ENCODE results near the gene STRAP. TPM values are rescaled to one million over a fixed set of nuclear protein-coding genes. Genes with fewer than 3 reads are reported as not detected.

The STRAP gene, protein sequence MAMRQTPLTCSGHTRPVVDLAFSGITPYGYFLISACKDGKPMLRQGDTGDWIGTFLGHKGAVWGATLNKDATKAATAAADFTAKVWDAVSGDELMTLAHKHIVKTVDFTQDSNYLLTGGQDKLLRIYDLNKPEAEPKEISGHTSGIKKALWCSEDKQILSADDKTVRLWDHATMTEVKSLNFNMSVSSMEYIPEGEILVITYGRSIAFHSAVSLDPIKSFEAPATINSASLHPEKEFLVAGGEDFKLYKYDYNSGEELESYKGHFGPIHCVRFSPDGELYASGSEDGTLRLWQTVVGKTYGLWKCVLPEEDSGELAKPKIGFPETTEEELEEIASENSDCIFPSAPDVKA
- total RNA-seq: 100 to 1,000 TPM; 133 to 139 TPM

GRCh38 chr12:15882118-15882971, at the start of gene STRAP:
STRAP (plus strand) TSS chr12:15882387; CDS start chr12:15882708, 321 bp downstream.
- Mint-ChIP-seq H3K4me1 (peaks cover 42% of the 10 kb centered on the region), H3K36me3 (ENCODE audit: low read depth) (peaks cover 40% of the 10 kb centered on the region), H3K4me3 (peak within 1 kb of the TSS; percentile 95), H3K27ac (peak within 1 kb of the TSS; percentile 98), H3K9me3 (ENCODE audit: low read depth) (no peaks in the 10 kb centered on the region), H3K27me3 (no peaks in the 10 kb centered on the region)
- DNase-seq: peak; percentile 97
- POLR2A ChIA-PET: interaction anchor here (1.0 kb wide), 2 partner anchors 15 to 29 kb away, joined by 3 read pairs; partner anchors contain the start of gene DERA
- ATAC-seq: peak; percentile 98
- intact Hi-C loops (cut with DNase I, micrococcal nuclease): loop anchor here (1.0 to 10.0 kb wide), 11 partner anchors 16 to 1625 kb away; partner anchors contain the start of genes C12orf60 (in 2 of the 2), DERA (in 2 of the 2), WBP11 (in 2 of the 2) and EPS8 (in 1 of the 2)
- CTCF ChIA-PET: interaction anchor here (0.7 to 2.5 kb wide), 4 partner anchors 12 to 685 kb away, joined by 3 to 25 read pairs (median 6); no protein-coding TSS in a partner anchor

DNA sequence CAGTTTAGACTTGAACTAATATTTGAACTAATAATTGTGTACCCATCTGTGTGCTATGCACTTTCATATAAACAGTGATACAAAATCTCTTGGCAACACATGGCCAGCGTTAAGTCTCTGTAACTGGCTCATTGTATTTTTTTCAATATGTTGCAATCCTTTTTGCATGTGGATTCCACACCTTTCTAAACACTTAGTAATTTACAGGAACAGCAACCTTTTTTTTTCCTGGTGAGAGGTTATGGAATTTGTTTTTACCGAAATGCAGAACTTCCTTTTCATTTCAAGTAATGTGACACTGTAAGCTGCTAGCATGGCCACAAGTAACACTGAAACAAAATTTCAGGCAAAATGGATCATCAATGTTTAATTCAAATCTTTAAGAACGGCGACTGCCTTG, 47.6 kb upstream of the STRAP start:
- Mint-ChIP-seq H3K36me3 (ENCODE audit: low read depth) (no peaks in the 10 kb centered on the region), H3K4me1 (no peaks in the 10 kb centered on the region), H3K4me3 (no peak overlapping the region), H3K9me3 (ENCODE audit: low read depth) (no peaks in the 10 kb centered on the region), H3K27me3 (peaks cover 7% of the 10 kb centered on the region), H3K27ac (no peak overlapping the region)
- DNase-seq: no peak
- POLR2A ChIA-PET: no interaction called here
- intact Hi-C loops (cut with DNase I, micrococcal nuclease): no loop called here
- ATAC-seq: no peak
- CTCF ChIA-PET: no interaction called here

DNA sequence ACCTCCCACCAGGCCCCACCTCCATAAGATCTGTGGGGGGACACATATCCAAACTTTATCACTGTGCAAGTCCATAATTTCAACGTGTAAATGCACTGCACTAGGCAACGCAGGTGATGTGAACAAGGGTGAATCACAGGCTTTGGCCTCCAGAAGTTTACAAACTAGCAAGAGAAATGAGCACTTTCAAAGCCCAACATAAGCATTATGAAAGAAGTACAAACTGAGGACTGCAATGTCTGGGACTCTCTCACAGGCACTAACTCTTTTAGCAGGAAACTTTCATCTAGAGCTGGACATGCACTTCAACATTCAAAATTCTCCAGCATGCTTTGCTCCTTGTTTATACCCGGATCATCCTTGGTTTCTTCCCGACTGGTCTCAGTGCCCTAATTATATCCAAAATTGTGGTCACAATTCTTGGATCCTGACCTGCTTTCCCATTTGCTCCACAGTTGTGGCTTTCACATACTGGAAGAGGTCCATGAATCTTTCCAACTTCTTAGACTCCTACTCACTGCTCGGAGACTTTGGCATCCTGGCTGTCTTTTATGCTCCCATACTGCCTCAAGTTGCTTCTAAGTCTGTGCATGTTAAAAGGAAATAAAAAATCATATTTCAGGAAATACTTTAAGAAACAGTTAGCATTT, 44.9 kb upstream of the STRAP start:
- ChIA-PET CTCF (interaction anchor here (1.2 to 1.4 kb wide), 2 partner anchors 10 to 18 kb away, joined by 3 to 4 read pairs; no protein-coding TSS in a partner anchor), POLR2A (no interaction called here)
- Mint-ChIP-seq H3K27me3 (peaks cover 7% of the 10 kb centered on the region), H3K36me3 (ENCODE audit: low read depth) (no peaks in the 10 kb centered on the region), H3K4me1 (no peaks in the 10 kb centered on the region), H3K4me3 (no peak overlapping the region), H3K9me3 (ENCODE audit: low read depth) (no peaks in the 10 kb centered on the region), H3K27ac (no peak overlapping the region)
- ATAC-seq: no peak
- intact Hi-C loops (cut with DNase I, micrococcal nuclease): no loop called here
- DNase-seq: no peak

DNA sequence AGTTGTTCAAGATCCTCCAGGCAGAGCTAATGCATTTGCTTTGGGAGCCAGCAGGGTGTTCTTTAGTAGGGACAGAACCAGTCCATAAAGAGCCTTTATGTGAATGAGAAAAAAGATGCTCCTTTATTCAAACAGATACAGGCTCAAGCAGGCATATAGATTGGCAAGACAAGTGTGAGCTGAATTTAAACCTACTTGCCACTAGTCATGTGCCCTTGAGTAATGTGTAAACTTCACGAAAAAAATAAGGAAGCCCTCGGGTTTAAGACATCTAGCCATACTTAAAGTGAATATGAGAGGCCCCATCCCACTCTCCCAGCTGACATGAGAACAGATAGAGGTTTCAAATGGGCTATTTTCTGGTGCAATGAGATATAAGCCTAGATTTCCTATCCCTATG, 43.1 kb upstream of the STRAP start:
- ChIA-PET POLR2A (no interaction called here), CTCF (interaction anchor here (0.6 to 1.3 kb wide), 3 partner anchors 9 to 19 kb away, joined by 3 read pairs; no protein-coding TSS in a partner anchor)

DNA sequence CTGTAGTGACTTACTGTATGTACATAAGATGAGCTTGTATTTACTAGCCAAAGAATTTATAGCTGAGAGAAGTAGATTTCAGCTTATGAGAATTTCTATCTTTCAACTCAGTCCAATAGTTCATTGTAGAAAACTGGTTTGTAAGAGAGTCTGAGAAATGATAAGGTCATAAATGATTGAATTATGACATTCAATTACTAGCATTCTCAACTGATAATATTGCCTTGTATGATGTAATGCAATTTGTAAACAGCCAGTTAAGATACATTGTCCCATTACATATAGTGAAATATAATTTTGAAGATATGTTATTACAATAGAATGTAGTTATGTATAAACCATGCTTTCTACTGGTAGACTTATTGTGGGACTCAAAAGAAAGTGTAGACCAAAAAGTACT, 42.5 kb upstream of the STRAP start:
- no peaks in the 10 kb centered on the region for H3K36me3 Mint-ChIP-seq (ENCODE audit: low read depth)
- intact Hi-C loops (cut with DNase I, micrococcal nuclease): no loop called here
- CTCF ChIA-PET: interaction anchor here (0.6 to 1.3 kb wide), 2 partner anchors 17 to 18 kb away, joined by 3 read pairs; no protein-coding TSS in a partner anchor
- H3K9me3 Mint-ChIP-seq (ENCODE audit: low read depth): no peaks in the 10 kb centered on the region
- H3K27ac Mint-ChIP-seq: no peak overlapping the region
- no peak for DNase-seq
- no peak for ATAC-seq
- H3K4me1 Mint-ChIP-seq: no peaks in the 10 kb centered on the region
- POLR2A ChIA-PET: no interaction called here
- peaks cover 7% of the 10 kb centered on the region for H3K27me3 Mint-ChIP-seq
- no peak overlapping the region for H3K4me3 Mint-ChIP-seq

More for the DNA sequence above, 43.1 kb upstream of the STRAP start:
- no peak for DNase-seq
- ATAC-seq: no peak
- H3K27ac Mint-ChIP-seq: no peak overlapping the region
- intact Hi-C loops (cut with DNase I, micrococcal nuclease): no loop called here
- no peaks in the 10 kb centered on the region for H3K36me3 Mint-ChIP-seq (ENCODE audit: low read depth)
- H3K9me3 Mint-ChIP-seq (ENCODE audit: low read depth): no peaks in the 10 kb centered on the region
- H3K27me3 Mint-ChIP-seq: peaks cover 7% of the 10 kb centered on the region
- H3K4me3 Mint-ChIP-seq: no peak overlapping the region
- no peaks in the 10 kb centered on the region for H3K4me1 Mint-ChIP-seq

DNA sequence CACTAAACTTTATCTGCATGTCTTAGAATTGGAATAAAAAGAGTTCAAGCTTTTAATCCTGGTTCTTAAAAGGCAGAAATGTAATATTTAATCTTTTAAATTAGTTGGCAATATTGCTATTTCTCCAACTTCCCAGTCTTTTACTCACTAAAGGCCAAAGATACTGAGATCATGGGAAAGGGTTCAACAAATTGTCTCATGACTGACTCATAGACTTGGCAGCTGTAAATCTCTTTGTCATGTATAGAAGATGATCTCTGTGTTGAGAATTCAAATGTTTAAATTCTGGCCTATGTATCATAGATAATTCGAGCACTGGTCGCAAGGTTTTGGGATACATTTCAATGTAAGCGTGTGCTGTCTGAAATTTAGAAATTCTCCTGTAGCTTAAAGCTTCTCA, 40.1 kb upstream of the STRAP start:
- Mint-ChIP-seq H3K4me1 (no peaks in the 10 kb centered on the region), H3K4me3 (no peak overlapping the region), H3K27ac (no peak overlapping the region), H3K9me3 (ENCODE audit: low read depth) (no peaks in the 10 kb centered on the region), H3K36me3 (ENCODE audit: low read depth) (no peaks in the 10 kb centered on the region), H3K27me3 (peaks cover 6% of the 10 kb centered on the region)
- ChIA-PET POLR2A (no interaction called here), CTCF (no interaction called here)
- intact Hi-C loops (cut with DNase I, micrococcal nuclease): no loop called here
- no peak for ATAC-seq
- no peak for DNase-seq

- Mint-ChIP-seq H3K27ac (no peak overlapping the region), H3K9me3 (ENCODE audit: low read depth) (no peaks in the 10 kb centered on the region), H3K36me3 (ENCODE audit: low read depth) (no peaks in the 10 kb centered on the region), H3K4me3 (no peak overlapping the region), H3K27me3 (peaks cover 1% of the 10 kb centered on the region), H3K4me1 (no peaks in the 10 kb centered on the region)
- POLR2A ChIA-PET: no interaction called here
- DNase-seq: no peak
- CTCF ChIA-PET: interaction anchor here (0.6 to 1.7 kb wide), 6 partner anchors 10 to 315 kb away, joined by 3 to 5 read pairs (median 3); no protein-coding TSS in a partner anchor
- intact Hi-C loops (cut with DNase I, micrococcal nuclease): no loop called here
- no peak for ATAC-seq
Observed at GRCh38 chr12:15846887-15847286, 35.3 kb upstream of the STRAP start.

DNA sequence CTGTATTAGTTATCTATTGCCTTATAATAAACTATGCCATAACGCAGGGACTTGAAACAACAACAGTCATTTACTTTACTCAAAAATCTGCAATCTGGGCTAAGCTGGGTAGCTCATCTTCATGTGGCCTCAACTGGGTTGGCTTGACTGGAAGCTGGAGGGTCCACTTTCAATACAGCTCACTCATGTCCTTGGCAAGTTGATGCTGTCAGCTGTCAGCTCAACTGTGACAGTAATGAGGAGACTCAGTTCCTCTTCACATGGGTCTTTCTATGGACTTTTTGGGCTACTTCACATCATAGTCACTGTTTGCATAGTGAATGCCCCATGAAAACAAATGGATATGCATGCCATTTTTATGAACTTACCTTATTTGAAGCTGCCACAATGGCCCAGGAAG, 33.6 kb upstream of the STRAP start:
- H3K27me3 Mint-ChIP-seq: peaks cover 1% of the 10 kb centered on the region
- DNase-seq (no peak), ATAC-seq (no peak)
- H3K36me3 Mint-ChIP-seq (ENCODE audit: low read depth): no peaks in the 10 kb centered on the region
- no peak overlapping the region for H3K4me3 Mint-ChIP-seq
- no peak overlapping the region for H3K27ac Mint-ChIP-seq
- no peaks in the 10 kb centered on the region for H3K9me3 Mint-ChIP-seq (ENCODE audit: low read depth)
- no peaks in the 10 kb centered on the region for H3K4me1 Mint-ChIP-seq
- intact Hi-C loops (cut with DNase I, micrococcal nuclease): no loop called here
- ChIA-PET POLR2A (no interaction called here), CTCF (interaction anchor here (0.5 to 1.4 kb wide), 5 partner anchors 10 to 716 kb away, joined by 3 to 4 read pairs (median 3); no protein-coding TSS in a partner anchor)

DNA sequence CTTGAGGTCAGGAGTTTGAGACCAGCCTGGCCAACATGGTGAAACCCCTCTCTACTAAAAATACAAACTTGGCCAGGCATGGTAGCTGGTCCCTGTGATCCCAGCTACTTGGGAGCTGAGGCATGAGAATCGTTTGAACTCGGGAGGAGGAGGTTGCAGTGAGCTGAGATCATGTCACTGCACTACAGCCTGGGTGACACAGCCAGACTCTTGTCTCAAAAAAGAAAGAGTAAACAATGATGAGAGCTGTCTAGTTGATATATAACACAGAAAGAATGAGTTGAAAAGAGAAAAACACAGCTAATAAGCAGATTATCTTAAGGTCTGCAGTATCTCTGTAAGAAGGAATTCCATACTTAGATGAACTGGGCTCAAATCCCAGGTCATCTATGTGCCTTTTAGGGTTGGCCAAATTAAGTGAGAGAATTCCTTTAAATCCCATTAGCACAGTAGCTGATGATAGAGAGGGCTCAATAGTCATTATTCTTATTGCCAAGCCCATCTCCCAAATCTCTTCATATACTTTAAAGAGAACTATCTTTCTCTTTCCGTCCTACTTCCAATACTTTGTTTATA, 31.1 kb upstream of the STRAP start:
- DNase-seq (no peak), ATAC-seq (no peak)
- Mint-ChIP-seq H3K4me1 (no peaks in the 10 kb centered on the region), H3K9me3 (ENCODE audit: low read depth) (no peaks in the 10 kb centered on the region), H3K4me3 (no peak overlapping the region), H3K27me3 (no peaks in the 10 kb centered on the region), H3K36me3 (ENCODE audit: low read depth) (no peaks in the 10 kb centered on the region), H3K27ac (no peak overlapping the region)
- CTCF ChIA-PET: no interaction called here
- intact Hi-C loops (cut with DNase I, micrococcal nuclease): loop anchor here in 1 of 2 experiments (5.0 kb wide), 1 partner anchor 574 kb away; no protein-coding TSS in a partner anchor
- POLR2A ChIA-PET: no interaction called here

- DNase-seq (no peak), ATAC-seq (no peak)
- POLR2A ChIA-PET: no interaction called here
- no peaks in the 10 kb centered on the region for H3K27me3 Mint-ChIP-seq
- H3K27ac Mint-ChIP-seq: no peak overlapping the region
- no peak overlapping the region for H3K4me3 Mint-ChIP-seq
- CTCF ChIA-PET: no interaction called here
- H3K9me3 Mint-ChIP-seq (ENCODE audit: low read depth): no peaks in the 10 kb centered on the region
- intact Hi-C loops (cut with DNase I, micrococcal nuclease): loop anchor here in 1 of 2 experiments (5.0 kb wide), 1 partner anchor 575 kb away; no protein-coding TSS in a partner anchor
- H3K4me1 Mint-ChIP-seq: no peaks in the 10 kb centered on the region
- no peaks in the 10 kb centered on the region for H3K36me3 Mint-ChIP-seq (ENCODE audit: low read depth)
Observed at GRCh38 chr12:15851919-15852318, 30.3 kb upstream of the STRAP start.

DNA sequence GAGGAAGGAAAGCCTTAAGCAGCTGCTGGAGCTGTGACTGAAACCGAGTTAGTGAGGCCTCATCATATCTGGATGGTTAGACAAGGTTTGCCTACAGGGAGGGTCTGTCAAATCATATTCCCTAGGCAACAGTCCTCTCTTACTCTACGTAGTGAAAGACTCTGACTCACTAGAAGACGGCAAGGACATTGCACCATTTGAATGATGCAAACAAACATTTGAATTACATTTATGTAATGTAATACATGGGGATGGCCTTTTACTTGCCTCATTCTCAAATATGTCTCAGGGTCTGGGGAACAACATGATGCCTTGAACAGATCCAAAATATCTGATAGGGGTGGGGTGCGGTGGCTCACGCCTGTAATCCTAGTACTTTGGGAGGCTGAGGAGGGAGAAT, 29.8 kb upstream of the STRAP start:
- intact Hi-C loops (cut with DNase I, micrococcal nuclease): loop anchor here in 1 of 2 experiments (5.0 kb wide), 1 partner anchor 575 kb away; no protein-coding TSS in a partner anchor
- Mint-ChIP-seq H3K4me3 (no peak overlapping the region), H3K27ac (no peak overlapping the region), H3K27me3 (no peaks in the 10 kb centered on the region), H3K4me1 (no peaks in the 10 kb centered on the region), H3K9me3 (ENCODE audit: low read depth) (no peaks in the 10 kb centered on the region), H3K36me3 (ENCODE audit: low read depth) (no peaks in the 10 kb centered on the region)
- ATAC-seq (no peak), DNase-seq (no peak)
- CTCF ChIA-PET: no interaction called here
- POLR2A ChIA-PET: no interaction called here

Measured in activated CD4-positive, alpha-beta T cell treated with anti-CD3 and anti-CD28 coated beads for 36 hours (primary cell).